ENCODE measurements around the gene TXNDC16. TPM values are rescaled to one million over a fixed set of nuclear protein-coding genes. Genes with fewer than 3 reads are reported as not detected.

TXNDC16 gene
- total RNA-seq, 4 donors from 2014 or later = 7.2 to 18.8 (median 14.7) TPM

DNA sequence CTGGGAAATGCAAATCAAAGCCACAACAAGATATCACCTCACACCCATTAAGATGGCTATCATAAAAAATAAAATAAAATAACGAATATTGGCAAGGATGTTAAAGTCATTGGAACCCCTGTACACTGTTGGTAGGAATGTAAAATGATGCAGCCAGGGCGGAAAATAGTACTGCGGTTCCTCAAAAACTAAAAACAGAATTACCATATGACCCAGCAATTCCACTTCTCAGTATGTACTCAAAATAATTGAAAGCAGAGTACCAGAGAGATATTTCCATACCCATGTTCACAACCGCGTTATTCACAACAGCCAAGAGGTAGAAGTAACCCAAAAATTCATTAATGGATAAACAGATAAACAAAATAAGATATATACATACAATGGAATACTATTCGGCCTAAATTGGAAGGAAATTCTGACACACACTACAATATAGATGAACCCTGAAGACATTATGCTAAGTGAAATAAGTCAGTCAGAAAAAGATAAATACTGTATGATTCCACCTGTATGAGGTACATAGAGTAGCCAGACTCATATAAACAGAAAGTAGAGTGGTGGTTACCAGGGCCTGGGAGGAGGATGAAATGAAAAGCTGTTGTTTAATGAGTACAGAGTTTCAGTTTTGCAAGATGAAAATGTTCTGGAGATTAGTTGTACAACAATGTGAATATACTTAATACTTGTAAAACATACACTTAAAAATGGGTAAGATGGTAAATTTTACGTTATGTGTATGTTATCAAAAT lies 84.6 kb downstream of the TXNDC16 start:
- H3K4me1 ChIP-seq = no peaks in the 10 kb centered on the region
- no peak for DNase-seq (ENCODE audit: low spot score in 2 of 2)
- no peaks in the 10 kb centered on the region for H3K9me3 ChIP-seq
- H3K4me3 ChIP-seq = no peak overlapping the region
- 80 to 92% methylated on average over 7 of the region's 7 CpGs for WGBS, 2 donors
- TF ChIP-seq POLR2A (IDR thresholded peaks at IDR 0.05) = no peak
- TF ChIP-seq, protein P1, sequence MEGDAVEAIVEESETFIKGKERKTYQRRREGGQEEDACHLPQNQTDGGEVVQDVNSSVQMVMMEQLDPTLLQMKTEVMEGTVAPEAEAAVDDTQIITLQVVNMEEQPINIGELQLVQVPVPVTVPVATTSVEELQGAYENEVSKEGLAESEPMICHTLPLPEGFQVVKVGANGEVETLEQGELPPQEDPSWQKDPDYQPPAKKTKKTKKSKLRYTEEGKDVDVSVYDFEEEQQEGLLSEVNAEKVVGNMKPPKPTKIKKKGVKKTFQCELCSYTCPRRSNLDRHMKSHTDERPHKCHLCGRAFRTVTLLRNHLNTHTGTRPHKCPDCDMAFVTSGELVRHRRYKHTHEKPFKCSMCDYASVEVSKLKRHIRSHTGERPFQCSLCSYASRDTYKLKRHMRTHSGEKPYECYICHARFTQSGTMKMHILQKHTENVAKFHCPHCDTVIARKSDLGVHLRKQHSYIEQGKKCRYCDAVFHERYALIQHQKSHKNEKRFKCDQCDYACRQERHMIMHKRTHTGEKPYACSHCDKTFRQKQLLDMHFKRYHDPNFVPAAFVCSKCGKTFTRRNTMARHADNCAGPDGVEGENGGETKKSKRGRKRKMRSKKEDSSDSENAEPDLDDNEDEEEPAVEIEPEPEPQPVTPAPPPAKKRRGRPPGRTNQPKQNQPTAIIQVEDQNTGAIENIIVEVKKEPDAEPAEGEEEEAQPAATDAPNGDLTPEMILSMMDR (IDR thresholded peaks at IDR 0.05) = no peak
- peaks cover 0 to 6% (median 0%) of the 10 kb centered on the region in 3 donors for H3K36me3 ChIP-seq
- no peaks in the 10 kb centered on the region for H3K27me3 ChIP-seq
- H3K27ac ChIP-seq = no peak overlapping the region

DNA sequence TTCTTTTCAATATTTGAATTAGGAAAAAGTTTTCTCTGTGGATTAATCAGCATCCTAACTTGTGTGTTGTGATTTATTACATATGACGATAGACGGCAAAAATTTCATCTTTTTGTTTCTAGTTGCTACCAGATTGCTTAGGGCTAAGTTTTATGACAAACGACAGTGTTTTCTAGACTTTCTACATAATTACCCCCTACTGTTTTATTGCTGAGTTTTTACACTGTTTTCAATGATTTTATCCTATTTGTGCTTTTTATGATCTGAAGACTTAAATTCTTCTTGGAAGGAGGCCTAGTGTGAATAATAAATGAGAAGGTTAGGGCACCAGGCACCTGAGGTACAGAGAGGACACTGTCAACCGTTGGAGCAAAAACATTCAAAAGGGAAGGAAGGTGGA lies 88.1 kb downstream of the TXNDC16 start:
- Histone ChIP-seq H3K9me3 (peaks cover 0 to 11% (median 1%) of the 10 kb centered on the region in 4 donors), H3K4me1 (no peaks in the 10 kb centered on the region), H3K27ac (no peak overlapping the region), H3K4me3 (no peak overlapping the region), H3K36me3 (peaks cover 0 to 24% (median 0%) of the 10 kb centered on the region in 3 donors), H3K27me3 (no peaks in the 10 kb centered on the region)
- WGBS, 2 donors = 73% methylated on average over 4 of the region's 4 CpGs
- TF ChIP-seq, protein P1 (IDR thresholded peaks at IDR 0.05) = no peak
- TF ChIP-seq POLR2A (IDR thresholded peaks at IDR 0.05) (no peak), EP300 (IDR thresholded peaks at IDR 0.05) (no peak)
- DNase-seq (ENCODE audit: low spot score in 2 of 2) = no peak

DNA sequence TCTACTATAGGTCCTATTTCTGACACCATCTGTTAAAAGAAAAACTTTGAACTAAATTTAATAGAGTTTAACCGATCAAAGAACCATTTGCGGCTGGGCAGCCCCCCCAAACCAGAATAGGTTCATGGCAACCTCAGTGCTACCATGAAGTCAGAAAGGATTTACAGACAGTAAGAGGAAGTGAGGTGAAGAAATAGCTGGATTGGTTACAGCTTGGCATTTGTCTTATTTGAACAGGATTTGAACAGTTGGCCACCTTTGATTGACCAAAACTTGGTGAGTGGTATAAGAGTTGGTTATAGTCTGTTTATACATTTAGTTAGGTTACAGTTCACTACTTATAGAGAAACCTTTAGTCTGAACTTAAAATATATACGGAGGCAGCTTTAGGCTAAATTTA lies 88.9 kb downstream of the TXNDC16 start:
- H3K9me3 ChIP-seq = peaks cover 0 to 11% (median 1%) of the 10 kb centered on the region in 4 donors
- WGBS, 2 donors = 97 to 98% methylated on average over 3 of the region's 3 CpGs
- no peaks in the 10 kb centered on the region for H3K4me1 ChIP-seq
- peaks cover 0 to 24% (median 0%) of the 10 kb centered on the region in 3 donors for H3K36me3 ChIP-seq
- TF ChIP-seq EP300 (IDR thresholded peaks at IDR 0.05) (no peak), POLR2A (IDR thresholded peaks at IDR 0.05) (no peak)
- TF ChIP-seq, protein P1 (IDR thresholded peaks at IDR 0.05) = no peak
- no peak overlapping the region for H3K27ac ChIP-seq
- DNase-seq (ENCODE audit: low spot score in 2 of 2) = no peak
- H3K4me3 ChIP-seq = no peak overlapping the region
- no peaks in the 10 kb centered on the region for H3K27me3 ChIP-seq

DNA sequence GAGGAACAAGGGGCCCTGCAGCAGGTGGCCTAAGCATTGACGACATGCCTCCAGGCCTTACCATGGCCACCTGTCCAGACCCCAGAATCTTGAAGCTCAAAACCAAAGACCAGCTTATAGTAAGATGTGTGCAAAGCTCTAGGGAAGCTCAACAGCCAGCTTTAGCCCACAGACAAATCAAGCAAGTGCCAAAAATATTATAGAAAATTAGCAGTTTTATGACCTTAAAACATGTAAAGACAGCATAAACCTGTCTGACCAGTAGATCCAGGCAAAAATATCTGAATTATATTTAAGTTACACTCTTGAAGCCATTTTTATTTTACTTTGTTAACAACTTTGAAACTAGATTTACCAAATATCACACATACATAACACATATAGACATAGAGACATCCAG lies 90.6 kb downstream of the TXNDC16 start:
- TF ChIP-seq, protein P1 (IDR thresholded peaks at IDR 0.05) = no peak
- TF ChIP-seq EP300 (IDR thresholded peaks at IDR 0.05) = no peak
- TF ChIP-seq POLR2A (IDR thresholded peaks at IDR 0.05) = no peak
- H3K36me3 ChIP-seq = peaks cover 0 to 24% (median 0%) of the 10 kb centered on the region in 3 donors
- H3K27me3 ChIP-seq = no peaks in the 10 kb centered on the region
- H3K4me3 ChIP-seq = no peak overlapping the region
- no peak overlapping the region for H3K27ac ChIP-seq
- peaks cover 0 to 11% (median 1%) of the 10 kb centered on the region in 4 donors for H3K9me3 ChIP-seq
- H3K4me1 ChIP-seq = peaks cover 0 to 4% (median 0%) of the 10 kb centered on the region in 4 donors
- 87 to 89% methylated on average over 1 of the region's 1 CpG for WGBS, 2 donors
- no peak for DNase-seq (ENCODE audit: low spot score in 2 of 2)

DNA sequence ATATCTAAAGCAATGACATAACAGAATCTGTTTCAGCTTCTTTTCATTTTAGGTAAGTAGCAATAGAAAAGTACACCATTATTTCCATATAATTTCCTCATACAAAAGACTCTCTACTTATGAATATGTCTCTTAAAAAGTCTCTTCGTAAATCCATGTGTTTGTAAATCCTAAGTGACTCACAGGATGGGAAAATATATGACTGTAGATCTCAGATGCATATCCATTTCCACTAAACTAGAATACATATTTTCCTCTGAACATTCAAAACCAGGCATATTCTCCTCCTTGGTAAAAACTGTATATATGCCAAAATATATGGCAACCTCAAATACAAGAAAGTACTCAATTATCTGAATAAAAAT lies 93.6 kb downstream of the TXNDC16 start:
- Histone ChIP-seq H3K27me3 (no peaks in the 10 kb centered on the region), H3K4me3 (no peak overlapping the region), H3K4me1 (peaks cover 0 to 4% (median 0%) of the 10 kb centered on the region in 4 donors), H3K27ac (no peak overlapping the region), H3K36me3 (peaks cover 0 to 41% (median 0%) of the 10 kb centered on the region in 3 donors), H3K9me3 (peaks cover 0 to 11% (median 1%) of the 10 kb centered on the region in 4 donors)
- no peak for DNase-seq (ENCODE audit: low spot score in 2 of 2)
- no peak for TF ChIP-seq POLR2A (IDR thresholded peaks at IDR 0.05)
- 96 to 98% methylated on average over 1 of the region's 1 CpG for WGBS, 2 donors
